CD1c-positive myeloid dendritic cell (primary cell): ENCODE measurements around the gene PSMC1.
A peak's percentile ranks its signal among the peaks of the same experiment; 100 is the strongest.

Source experiments
- DNase-seq: peaks from one replicate; pipeline ENCODE4 v3.0.0-alpha.2; 2016; ENCODE audit errors: extremely low spot score

PSMC1 gene

GRCh38 chr14:90276646-90277367, 20.5 kb downstream of the PSMC1 start:
- peak; percentile 92 for DNase-seq

DNA sequence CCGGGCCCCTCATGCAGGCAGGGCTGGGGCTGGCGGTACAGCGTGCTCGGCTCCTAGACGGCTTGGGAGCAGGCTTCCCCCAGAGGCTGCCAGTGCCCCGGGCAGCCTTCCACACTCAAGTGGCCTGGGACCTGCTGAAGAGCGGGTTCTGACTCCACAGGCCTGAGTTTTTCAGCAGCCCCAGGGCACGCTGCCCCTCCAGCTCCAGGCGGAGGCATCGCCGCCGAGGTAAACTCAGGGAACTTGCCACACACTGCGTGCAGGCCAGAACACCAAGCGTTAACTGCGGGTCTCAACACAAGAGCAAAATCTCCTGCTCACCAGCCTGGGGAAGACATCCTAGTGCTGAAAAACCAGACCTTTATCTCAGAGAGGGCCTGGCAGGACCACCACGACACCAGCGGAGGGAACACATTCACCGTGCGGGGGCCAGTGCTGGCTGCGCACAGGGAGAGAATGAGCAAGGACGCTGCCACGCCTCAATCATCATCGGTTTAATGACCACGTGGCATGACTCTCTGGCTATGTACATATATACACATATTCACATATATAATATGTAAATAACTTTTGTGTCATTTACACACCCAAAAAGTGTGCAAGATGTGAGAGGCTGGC, 21.3 kb downstream of the PSMC1 start:
- DNase-seq: no peak

DNA sequence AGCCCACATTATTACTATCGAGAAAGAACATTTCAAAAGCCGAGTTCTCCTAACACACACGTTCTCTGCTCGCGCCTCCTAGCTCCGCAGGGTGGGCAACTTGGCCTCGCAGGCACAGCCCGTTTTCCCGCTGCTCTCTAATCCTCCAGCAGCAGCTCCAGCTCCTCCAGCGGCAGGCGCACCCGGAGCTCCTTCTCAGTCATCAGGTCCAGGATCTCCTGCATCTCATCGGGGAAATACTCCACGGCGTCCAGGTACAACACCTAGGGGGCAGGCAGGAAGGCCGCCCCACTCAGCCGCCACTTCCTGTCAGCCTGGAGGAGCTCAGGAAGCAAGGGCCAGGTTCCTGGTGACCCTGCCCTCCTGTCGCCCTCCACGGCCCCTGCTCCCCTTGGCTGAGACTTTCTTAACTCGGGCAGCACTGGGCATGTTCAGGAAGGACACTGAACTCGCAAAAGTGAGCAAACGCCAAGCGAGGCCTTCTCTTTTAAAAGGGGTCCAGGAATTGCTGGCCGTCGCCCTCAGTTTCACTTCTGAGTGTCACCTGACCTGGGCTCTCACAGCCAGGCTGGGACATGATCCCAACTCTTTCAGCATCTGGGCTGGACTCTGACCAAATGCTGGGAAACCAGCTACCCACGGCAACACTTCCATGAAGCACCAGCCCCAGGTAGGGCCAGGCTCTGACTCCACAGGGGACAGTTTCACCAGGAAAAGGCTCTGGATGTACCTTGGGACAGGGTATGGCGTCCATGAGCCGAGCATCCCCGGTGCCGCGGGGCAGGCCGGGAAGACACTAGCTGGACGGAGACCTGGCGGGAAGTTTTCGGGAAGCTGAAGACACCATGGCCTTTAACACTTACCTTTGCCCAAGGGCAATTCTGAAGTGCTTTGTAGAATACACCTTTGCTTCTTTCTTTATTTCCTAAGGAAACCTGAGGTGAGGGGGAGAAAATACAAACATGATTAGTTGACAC, 22.1 kb downstream of the PSMC1 start:
- DNase-seq: no peak

DNA sequence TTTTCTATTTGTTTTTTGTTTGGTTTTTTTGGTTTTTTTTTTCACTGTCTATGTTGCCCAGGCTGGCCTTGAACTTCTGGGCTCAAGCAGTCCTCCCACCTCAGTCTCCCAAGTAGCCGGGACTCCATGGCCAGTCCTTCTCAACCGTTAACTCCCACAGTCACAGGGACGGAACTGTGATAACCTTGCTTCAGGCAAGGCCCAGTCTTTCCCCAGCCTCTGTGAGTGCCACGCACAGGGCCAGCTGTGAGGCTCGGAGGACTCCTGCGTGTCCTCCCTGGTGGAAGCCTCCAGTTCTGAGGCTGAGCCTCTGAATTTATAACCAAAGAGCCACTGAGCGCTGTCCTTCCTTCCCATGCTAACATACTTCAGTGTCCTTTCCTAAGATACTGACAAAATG, 23.7 kb downstream of the PSMC1 start:
- DNase-seq: no peak

- DNase-seq: no peak
These were observed 24.9 kb downstream of the PSMC1 start for GRCh38 chr14:90281261-90281660.

DNA sequence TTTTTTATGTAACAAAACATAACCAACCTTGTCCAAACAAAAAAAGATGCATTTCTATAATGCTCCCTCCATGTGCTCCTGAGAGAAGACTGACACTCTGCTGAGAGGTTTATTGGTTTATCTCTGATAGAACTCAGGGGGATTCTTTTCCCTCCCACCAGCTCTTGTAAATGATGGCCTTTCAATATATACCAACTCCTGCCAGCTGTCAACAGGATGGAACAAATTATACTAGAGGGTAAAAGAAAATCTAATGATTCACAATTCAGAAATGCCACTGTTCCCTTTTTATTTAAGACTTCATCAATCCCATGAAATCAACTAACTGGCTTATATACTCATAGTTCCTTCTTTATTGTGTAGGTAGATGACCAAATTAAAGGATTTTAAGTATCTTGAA, 25.4 kb downstream of the PSMC1 start:
- DNase-seq: no peak

GRCh38 chr14:90287791-90288190, 31.4 kb downstream of the PSMC1 start:
- DNase-seq: no peak

GRCh38 chr14:90288651-90289355, 32.5 kb downstream of the PSMC1 start:
- no peak for DNase-seq

DNA sequence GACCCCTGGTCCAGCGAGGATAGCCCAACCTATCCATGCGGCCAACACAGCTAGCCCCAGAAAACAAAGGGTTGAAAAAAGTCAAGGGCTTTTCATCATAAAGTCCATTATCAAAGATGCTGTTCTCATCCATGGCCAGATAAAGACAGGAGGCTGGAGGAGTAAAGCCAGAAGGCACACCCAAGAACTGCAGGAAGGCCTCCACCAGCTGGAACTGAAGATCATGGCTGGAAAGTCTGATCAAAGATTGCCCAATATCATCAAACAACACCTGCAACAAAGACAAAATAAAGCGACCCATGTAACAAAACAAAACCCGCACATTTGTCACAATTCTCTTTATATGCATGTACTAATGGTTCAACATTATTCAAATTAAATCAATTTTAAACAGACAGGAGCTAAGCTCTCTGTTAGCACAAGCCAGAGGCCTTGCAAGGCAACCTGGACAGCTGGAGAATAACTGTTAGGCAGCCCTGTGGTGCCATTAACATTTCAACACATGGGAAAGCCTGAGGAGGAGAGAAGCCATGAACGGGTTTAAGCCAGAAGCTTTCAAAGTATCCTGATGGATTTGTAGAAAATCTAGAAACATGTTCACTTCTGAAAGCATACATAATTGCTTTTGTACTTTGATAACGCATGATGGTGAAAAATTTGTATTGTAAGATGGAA, 34.1 kb downstream of the PSMC1 start:
- DNase-seq: no peak

DNA sequence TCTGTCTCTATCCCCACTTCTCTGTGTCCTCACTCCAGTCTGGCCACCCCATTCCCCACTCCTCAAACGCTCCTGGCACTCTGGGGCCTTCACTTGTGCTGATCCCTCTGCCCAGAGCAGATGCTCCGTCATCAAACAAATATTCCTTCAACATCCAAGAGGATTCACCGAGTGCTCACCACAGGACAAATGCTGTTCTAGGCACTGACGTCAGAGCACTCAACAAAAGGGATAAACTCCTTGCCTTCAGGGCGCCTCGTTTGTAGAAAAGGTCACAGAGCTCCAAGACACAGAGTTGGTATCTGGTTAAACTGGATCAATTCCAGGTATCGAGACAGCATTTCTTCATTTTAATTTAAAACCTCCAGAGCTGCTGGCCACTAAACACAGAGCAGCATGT, 35.3 kb downstream of the PSMC1 start:
- no peak for DNase-seq

DNA sequence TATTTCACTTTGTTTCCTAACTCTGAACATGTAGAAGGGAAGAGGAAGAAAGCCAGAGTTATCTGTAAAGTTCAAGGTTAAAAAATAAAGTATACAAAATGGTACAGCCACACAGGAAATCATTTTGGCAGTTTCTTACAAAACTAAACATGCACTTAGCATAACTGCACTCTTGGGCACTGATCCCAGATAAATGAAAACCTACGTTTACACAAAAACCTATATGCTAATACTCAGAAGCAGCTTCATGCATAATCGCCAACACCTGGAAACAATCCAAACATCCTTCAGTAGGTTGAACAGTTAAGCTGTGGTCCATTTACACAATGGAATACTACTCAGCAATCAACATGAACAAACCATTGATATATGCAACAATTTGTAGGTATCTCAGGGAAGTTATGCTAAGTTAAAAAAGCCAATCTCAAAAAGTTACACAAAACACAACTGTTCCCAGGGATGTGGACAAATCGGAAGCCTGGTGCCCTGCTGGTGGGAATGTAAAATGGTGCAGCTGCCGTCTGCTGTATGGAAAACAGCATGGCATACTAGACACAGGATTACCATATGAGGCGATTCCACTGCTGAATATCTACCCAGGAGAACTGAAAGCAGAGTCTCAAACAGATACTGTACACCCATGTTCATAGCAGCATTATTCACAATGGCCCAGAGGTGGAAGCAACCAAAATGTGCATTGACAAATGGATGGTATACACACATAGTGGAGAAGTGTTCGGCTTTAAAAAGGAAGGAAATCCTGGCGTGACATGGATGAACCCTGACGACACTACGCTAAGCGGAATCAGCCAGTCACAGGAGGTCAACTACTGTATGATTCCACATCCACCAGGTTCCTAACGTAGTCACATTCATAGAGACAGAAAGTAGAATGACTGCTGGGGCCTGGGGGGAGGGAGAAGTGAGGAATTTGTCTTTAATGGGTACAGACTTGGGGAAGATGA, 37.7 kb downstream of the PSMC1 start:
- peak; percentile 37 for DNase-seq

- peak; percentile 66 for DNase-seq
These were observed 38.5 kb downstream of the PSMC1 start for GRCh38 chr14:90294872-90295271.

GRCh38 chr14:90295870-90296516, 39.6 kb downstream of the PSMC1 start:
- DNase-seq: peak; percentile 83

DNA sequence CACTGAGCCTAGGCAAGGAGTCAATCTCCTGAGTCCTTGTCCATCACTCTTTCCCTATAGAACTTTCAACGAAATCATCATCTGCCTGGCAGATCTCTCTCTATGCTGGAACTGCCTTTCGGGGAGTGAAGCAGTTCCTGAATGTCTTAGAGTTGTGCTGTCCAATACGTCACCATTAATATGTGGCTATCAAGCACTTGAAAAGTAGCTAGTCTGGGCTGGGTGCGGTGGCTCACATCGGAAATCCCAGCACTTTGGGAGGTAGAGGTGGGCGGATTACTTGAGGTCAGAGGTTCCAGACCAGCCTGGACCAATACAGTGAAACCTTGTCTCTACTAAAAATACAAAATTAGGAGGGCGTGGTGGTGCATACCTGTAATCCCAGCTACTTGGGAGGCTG, 40.3 kb downstream of the PSMC1 start:
- DNase-seq: peak; percentile 41

DNA sequence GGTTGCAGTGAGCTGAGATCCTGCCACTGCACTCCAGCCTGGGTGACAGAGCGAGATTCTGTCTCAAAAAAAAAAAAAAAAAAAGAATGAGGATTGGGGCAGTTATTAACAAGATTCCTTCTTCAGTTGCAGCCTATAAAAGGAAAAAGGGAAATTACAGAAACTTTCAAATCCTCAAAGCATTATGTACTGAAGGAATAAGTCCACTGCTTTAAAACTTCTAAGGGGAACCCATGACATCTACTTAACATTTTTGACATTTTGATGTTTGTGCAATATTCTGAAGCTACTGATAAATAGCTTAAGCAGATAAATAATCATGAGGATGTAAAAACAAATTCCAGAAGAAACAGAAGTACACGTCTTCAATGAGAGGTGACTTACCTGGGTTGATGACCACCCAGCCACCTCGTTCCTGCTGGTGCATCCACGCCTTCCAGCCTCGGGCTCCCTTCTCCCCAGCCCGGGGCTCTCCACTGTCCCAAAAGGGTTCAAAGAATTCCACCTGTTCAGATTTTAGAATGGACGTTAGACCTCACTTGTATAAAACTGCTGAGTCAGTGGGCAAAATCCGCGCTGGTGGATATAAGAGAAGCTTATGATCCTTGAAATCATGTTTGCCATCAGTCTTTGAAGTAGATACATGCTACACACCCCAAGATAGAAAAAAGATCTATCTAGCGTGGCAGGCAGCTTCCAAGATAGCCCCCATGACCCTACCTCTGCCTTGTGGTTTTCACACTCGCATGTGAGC, 41.7 kb downstream of the PSMC1 start:
- peak; percentile 75 for DNase-seq

DNA sequence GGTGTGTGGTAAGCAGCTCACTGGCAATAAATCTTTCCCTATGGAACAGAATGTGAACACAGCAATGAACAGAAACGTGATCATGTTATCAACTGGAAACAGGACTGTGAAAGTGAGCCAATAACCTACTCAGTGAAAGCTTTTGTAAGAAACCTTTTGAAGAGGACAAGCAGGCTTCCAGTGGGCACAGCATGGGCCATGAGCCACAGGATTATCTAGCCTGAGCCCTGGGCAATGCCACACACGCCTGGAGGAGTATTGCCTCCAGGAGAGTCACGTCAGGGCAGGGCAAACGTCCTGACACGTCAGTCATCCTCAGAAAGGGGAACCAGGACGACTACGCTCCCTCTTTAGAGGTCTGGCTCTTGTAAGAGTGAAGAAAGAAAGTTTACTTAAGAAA, 43.1 kb downstream of the PSMC1 start:
- peak; percentile 89 for DNase-seq

GRCh38 chr14:90300611-90301047, 44.3 kb downstream of the PSMC1 start:
- peak; percentile 50 for DNase-seq

- no peak for DNase-seq
These were observed 44.8 kb downstream of the PSMC1 start for GRCh38 chr14:90301122-90301521.

DNA sequence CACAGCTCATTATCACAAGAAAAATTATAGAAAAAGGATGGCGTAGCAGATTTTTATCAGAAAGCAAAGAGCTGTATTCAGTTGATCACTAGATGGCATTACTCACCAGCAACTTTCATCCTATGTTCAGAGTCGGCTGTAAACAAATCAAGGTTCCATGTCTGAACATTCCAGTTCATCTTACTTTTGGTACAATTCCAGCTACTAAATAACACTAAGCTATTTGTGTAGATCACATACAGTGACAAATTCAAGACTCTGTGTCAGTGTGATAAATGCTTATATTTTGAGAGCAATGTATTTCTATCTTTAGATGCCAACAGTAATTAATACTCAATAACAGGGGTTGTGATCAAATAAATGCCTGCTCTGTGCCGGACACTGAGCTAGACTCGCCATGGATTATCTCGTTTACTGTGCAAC, 45.3 kb downstream of the PSMC1 start:
- no peak for DNase-seq
